GM18505 (cell line): ENCODE data around the gene TYROBP.
"Not testable (repeated sequence)": the region's sequence is repeated elsewhere in the genome, so short reads cannot be mapped to it uniquely, and the experiment has no call there.

Experiments used
- ATAC-seq: cut with Tn5 transposase; IDR thresholded peaks from one replicate; pipeline ENCODE4 v1.9.1; 2021; ENCODE audit not compliant: unreplicated experiment
- POLR2A ChIP-seq: IDR thresholded peaks from 4 replicates; pipeline ENCODE4 v1.6.1; 2011; ENCODE audit warnings: borderline replicate concordance; ENCODE audit not compliant: insufficient read depth, insufficient read length; ENCODE audit errors: extremely low read depth

The TYROBP gene

DNA sequence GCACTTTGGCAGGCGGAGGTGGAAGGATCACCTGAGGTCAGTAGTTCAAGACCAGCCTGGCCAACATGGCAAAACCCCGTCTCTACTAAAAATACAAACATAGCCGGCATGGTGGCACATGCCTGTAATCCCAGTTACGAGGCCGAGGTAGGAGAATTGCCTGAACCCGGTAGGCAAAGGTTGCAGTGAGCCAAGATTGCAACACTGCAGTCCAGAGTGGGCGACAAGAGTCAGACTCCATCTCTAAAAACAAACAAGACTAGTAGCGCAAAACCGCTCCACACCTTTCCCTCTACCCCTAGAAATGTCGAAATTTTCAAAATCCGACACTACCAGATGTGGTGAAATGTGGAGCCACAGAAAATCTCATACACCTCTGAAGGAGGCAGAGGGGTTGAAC is 11.2 kb upstream of the TYROBP start:
- no peak for ATAC-seq
- TF ChIP-seq POLR2A, result no peak

DNA sequence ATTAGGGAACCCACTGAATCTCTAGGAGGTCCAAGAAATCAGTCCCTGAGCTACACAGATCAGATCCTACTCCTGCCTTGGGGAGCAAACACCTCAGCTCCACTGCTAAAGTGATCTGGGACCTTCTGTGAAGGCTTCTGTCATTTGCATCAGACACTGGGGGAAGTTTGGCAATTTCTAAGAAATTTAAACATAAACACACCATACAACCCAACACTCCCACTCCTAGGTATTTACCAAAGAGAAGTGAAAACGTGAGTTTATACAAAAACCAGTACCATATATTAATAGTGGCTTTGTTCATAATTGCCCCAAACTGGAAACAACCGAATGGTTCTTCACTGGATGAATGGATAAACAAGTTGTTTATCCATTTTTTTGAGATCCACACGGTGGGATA is 7.3 kb upstream of the TYROBP start:
- ATAC-seq, result no peak
- TF ChIP-seq POLR2A, result peak; percentile 39

DNA sequence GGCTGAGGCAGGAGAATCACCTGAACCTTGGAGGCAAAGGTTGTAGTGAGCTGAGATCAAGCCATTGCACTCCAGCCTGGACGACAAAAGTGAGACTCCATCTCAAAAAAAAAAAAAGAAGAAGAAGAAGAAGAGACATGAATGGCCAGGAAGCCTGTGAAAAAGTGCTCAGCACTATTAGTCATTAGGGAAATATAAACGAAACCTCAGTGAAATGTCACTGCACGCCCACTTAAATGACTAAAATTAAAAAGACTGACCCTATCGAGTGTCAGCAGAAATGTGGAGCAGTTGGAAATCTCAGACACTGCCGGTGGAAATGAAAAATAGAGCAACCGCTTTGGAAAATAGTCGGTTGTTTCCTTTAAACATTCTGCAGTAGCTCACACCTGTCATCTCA is 5.5 kb upstream of the TYROBP start:
- no peak for TF ChIP-seq POLR2A
- no peak for ATAC-seq

DNA sequence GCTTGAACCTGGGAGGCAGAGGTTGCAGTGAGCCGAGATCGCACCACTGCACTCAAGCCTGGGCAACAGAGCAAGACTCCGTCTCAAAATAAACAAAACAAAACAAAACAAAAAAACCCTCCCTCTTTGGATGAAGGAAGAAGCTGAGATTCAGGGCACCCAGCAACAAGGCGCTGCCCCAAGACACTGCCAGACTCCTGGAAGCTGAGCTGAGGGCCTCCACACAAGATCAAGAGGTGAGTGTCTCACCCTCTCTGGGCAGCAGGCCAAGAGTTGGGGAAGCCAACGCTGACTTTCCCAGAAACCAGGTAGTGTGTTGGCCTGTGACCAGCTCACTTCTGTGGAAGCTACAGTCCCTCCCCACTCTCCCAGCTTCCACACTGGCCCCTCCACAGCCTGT is 3.7 kb upstream of the TYROBP start:
- no peak for TF ChIP-seq POLR2A
- ATAC-seq, result no peak

DNA sequence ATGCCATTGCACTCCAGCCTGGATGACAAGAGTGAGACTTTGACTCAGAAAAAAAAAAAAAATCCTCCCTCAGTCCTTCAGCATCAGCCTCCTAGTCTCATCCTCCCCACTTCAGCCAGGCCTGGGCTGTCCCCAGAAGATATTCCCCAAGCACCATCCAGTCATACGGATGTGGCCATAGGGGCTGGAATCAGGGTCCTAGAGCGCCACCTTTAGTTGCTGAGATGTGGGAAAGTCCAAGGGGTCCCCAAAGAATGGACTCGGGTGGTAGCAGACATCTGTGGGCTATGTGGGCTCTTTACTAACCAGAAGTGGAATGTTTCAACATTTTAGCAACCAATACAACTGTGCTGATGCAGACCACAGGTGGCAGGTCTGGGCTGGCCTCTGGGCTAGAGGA is 3.1 kb upstream of the TYROBP start:
- no peak for TF ChIP-seq POLR2A

DNA sequence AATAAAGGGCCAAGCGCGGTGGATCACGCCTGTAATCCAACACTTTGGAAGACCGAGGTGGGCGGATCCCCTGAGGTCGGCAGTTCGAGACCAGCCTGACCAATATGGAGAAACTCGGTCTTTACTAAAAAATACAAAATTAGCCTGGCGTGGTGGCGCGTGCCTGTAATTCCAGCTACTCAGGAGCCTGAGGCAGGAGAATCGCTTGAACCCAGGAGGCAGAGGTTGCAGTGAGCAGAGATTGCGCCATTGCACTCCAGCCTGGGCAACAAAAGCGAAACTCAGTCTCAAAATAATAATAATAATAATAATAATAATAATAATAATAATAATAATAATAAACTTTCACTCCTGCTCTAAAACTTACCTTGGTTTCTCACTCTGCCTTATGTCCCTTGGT is 2.3 kb upstream of the TYROBP start:
- not testable (repeated sequence) for ATAC-seq

More for the DNA sequence above, 3.1 kb upstream of the TYROBP start:
- ATAC-seq, result no peak

DNA sequence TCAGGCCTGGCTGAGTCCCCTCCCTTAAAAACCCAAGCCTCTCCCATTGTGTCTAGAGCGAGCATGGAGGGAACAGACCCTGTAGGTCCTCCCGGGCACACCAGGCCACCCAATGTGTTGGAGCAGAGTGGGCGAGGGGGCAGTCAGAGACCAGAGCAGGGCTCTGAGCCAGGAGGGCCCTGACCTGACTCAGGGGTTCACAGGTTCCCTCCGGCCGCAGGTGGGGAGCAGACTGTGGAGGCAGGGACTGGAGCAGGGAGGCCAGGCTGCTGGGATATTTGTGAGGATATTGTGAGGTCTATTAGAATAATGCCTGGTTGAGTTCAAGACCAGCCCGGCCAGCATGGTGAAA is 1.6 kb upstream of the TYROBP start:
- no peak for ATAC-seq
- no peak for TF ChIP-seq POLR2A

DNA sequence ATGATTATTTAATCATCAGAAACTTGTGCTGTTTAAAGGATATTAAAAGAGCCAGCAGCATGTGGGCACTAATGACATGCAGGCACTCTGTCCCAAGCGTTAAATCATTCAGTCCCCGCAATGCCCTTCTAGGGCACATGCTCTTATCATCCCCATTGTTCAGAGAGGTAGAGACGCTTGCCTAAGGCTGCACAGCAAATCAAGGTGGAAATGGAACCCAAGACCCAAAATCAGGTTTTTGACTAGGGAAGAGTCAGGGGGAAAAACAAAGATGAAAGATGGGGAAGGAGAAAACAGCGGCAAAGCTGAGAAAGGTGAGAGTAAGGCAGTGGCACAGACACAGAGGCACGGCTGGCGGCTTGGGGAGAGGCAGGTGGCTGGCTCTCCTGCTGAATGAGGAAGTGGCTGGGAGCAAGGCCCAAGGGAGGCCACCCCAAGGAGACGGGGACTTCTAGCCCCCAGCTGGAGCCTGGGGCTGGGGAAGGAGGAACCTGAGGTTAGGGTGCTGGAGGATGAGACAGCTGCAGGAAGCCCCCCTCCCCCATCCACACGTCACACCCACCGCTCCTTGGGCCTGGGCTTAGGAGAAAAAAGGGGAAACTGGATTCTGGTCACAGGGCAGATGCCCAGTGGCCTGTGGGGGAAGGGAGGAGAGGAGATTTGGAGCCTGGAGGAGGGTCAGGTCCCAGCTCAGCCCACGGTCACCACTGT is 1.0 kb upstream of the TYROBP start:
- no peak for ATAC-seq

DNA sequence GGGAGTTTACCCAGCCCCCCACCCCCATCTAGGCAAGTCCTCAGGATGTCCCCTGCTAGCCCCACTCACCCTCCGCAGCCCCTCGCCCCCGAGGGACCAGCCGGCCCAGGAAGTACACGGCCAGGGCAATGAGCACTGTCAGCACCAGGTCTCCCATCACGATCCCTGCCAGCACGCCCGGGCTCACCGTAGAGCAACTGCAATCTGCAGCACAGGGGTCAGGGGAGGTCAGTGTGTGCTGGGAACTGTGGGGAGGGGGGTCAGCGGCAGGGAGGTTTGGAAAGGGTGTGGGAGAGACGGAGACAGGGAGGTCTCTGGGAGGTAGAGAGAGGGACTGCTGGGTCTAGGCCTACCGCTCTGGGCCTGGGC is 734 bp downstream of the TYROBP start:
- ATAC-seq, result no peak

More for the DNA sequence above, 1.0 kb upstream of the TYROBP start:
- TF ChIP-seq POLR2A, result peak; percentile 33

DNA sequence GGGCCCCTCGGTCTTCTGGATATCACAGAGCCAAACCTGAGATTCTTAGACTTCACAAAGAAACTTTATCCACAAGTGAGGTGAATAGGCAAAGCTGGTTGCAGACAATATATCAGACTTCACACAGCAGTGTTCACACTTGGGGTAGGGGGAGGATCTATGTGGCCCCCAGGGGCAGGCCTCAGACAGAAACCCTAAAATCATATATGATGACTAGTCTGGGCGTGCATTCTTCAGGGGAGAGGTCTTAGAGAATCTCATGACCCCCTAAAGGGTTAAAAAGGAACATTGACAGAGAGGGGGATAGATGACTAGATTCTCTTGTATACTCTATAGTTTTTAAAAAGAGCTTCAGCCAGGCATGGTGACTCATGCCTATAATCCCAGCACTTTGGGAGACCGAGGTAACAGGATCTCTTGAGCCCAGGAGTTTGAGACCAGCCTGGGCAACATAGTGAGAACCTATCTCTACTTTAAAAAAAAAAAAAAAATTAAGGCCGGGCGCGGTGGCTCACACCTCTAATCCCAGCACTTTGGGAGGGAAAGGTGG is 2.8 kb downstream of the TYROBP start:
- ATAC-seq, result no peak
- TF ChIP-seq POLR2A, result no peak

More for the DNA sequence above, 734 bp downstream of the TYROBP start:
- no peak for TF ChIP-seq POLR2A

DNA sequence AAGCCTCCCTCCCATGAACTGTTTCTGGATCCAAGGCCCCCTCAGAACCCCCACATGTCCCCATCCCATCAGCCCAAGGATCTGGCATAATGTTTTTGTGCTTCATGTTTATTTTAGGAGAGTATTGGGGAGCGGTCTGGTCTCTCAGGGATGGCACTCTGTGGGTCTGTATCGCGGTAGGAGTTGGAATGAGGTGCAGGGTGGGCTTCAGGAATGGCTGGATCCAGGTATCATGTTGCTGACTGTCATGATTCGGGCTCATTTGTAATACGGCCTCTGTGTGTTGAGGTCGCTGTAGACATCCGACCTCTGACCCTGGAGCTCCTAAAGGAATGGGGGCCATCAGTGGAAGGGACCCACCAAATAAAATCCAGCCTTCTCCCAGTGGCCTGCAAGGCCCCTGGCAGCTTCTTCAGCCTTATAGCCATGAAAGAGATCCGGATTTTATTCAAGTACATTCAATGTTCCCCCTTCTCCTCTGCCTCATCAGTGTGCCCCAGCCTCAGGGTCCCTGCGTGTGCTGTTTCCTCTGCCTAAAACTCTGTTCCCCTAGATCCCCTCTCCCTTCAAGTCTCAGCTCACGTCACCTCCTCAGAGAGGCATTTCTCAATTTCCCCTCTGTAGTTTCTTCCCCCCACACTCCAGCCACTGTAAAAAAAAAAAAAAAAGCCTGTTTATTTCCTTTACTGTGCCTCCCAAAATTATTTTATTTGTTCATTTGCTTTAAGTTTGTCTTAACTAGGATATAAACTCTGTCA is 3.6 kb downstream of the TYROBP start:
- TF ChIP-seq POLR2A, result no peak
- ATAC-seq, result no peak

DNA sequence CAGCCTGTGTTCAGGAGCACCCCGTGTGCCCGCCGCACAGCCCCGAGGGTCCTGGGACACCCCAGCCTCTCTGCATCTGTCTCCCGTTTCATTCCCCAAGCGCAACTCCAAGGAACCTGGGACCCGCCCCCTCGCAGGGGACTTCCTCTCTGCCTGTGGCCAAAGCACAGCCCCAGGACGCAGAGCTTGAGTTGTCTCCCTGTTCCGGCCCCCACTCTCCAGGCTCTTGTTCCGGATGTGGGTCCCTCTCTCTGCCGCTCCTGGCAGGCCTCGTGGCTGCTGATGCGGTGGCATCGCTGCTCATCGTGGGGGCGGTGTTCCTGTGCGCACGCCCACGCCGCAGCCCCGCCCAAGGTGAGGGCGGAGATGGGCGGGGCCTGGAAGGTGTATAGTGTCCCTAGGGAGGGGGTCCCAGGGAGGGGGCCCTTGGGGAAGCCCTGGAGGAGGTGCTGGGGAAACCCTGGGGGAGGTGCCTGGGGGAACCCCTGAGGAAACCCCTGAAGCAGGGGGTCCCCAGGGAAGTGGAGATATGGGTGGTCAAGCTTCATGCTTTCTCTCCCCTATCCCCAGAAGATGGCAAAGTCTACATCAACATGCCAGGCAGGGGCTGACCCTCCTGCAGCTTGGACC is 4.4 kb downstream of the TYROBP start:
- TF ChIP-seq POLR2A, result peak; percentile 76

DNA sequence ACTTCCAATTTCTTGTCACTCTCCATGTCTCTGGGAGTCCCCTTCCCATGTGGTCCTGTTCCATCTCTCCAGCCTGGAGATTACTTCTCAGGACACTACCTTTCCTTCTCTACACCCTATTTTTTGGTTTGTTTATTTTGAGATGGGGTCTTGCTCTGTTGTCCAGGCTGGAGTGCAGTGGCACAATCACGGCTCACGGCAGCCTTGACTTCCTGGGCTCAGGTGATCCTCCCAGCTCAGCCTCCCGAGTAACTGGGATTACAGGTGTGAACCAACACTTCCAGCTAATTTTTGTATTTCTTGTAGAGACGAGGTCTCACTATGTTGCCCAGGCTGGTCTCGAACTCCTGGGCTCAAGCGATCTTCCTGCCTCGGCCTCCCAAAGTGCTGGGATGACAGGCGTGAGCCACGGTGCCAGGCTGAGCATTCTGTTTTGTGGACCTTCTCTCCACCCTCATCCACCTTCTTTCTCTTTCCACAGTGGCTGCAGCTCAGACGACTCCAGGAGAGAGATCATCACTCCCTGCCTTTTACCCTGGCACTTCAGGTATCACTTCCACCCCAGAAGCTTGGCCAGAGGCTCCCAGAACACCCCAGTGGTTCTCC is 5.1 kb downstream of the TYROBP start:
- no peak for TF ChIP-seq POLR2A
- ATAC-seq, result no peak

More for the DNA sequence above, 4.4 kb downstream of the TYROBP start:
- peak; percentile 52 for ATAC-seq

DNA sequence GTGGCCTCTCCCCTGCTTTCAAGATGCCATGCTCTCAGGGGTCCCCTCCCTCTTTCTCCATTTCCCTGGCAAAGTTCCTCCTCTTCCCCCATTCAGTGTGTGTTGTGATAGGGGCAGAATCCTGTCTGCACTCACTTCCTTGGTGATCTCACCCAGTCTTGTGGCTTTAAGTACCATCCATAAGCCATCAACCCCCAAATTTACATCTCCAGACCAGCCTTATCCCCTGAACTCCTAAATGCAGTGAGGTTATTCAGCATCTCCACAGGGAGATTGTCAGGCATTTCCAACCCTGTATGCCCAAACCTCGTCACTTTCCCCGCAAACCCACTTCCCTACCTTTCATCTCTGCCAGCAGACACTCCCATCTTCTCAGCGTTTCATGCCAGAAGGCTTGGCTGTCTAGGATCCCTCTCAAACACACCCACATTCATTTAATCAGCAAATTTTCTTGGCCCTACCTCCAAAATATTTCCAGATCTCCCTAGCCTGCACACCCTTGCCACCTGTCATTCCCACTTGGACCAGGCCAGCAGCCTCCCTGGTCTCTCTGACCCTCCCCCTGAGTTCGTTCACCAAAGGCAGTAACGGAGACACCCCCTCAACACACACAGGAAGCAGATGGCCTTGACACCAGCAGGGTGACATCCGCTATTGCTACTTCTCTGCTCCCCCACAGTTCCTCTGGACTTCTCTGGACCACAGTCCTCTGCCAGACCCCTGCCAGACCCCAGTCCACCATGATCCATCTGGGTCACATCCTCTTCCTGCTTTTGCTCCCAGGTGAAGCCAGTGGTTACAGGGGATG is 6.0 kb downstream of the TYROBP start, which contains the start of gene HCST:
Gene HCST (plus strand): TSS at position 676 of the 808 bp plus-strand sequence. CDS start 65 bp downstream, at position 741.
- ATAC-seq, result no peak

More for the DNA sequence above, 6.0 kb downstream of the TYROBP start, which contains the start of gene HCST:
- TF ChIP-seq POLR2A, result peak; percentile 71
